Activated B cell treated with CpG ODN at 0.5 μM for 24 hours (primary cell): ENCODE measurements around the gene RTTN. TPM values are rescaled to one million over a fixed set of nuclear protein-coding genes. Genes with fewer than 3 reads are reported as not detected.

ENCODE experiments used
- ATAC-seq: fragments of 200-7000 bp; cut with Tn5 transposase; one replicate; pipeline ENCODE4 v1.10.0; 2021; ENCODE audit warnings: low read depth, mild to moderate bottlenecking, moderate library complexity
- CTCF ChIA-PET: fragments of 350-600 bp; sonication (Branson Sonifier 250); formaldehyde crosslinking; loops from one replicate; lab custom pipeline; 2021; ENCODE audit warnings: antibody characterized with exemption; lab: Charles Lee
- POLR2A ChIA-PET: fragments of 350-600 bp; sonication (Branson Sonifier 250); formaldehyde crosslinking; loops from one replicate; lab custom pipeline; 2021; ENCODE audit warnings: antibody characterized with exemption; lab: Charles Lee
- DNase-seq: peaks from one replicate; pipeline ENCODE4 v3.0.0; 2022
- H3K27ac Mint-ChIP-seq: one replicate; pipeline ENCODE4 v1.8.0; 2020; ENCODE audit warnings: mixed read lengths
- H3K27me3 Mint-ChIP-seq: one replicate; pipeline ENCODE4 v1.8.0; 2021; ENCODE audit warnings: mixed read lengths
- H3K36me3 Mint-ChIP-seq: one replicate; pipeline ENCODE4 v1.8.0; 2021; ENCODE audit warnings: low read depth, mixed read lengths
- H3K4me1 Mint-ChIP-seq: one replicate; pipeline ENCODE4 v1.8.0; 2021; ENCODE audit warnings: mixed read lengths
- H3K4me3 Mint-ChIP-seq: one replicate; pipeline ENCODE4 v1.8.0; 2020; ENCODE audit warnings: mild to moderate bottlenecking, mixed read lengths
- H3K9me3 Mint-ChIP-seq: one replicate; pipeline ENCODE4 v1.8.0; 2020; ENCODE audit warnings: mixed read lengths
- intact Hi-C: fragments of 100-400 bp; cut with micrococcal nuclease; formaldehyde crosslinking; loops from one replicate; pipeline ENCODE4 v1.15.1; 2024
- total RNA-seq: library from RNA; stranded (reverse); gene quantifications from 2 replicates; pipeline ENCODE4 v1.2.3, GENCODE V29; 2022
- TF ChIP-seq, protein P1 (sequence below): fragments of 200-600 bp; IDR thresholded peaks from one replicate; pipeline ENCODE4 v1.8.0; 2022; ENCODE audit warnings: antibody characterized with exemption, mild to moderate bottlenecking

RTTN gene
- total RNA-seq, 1 donor from 2014 or later: 25.9 TPM

DNA sequence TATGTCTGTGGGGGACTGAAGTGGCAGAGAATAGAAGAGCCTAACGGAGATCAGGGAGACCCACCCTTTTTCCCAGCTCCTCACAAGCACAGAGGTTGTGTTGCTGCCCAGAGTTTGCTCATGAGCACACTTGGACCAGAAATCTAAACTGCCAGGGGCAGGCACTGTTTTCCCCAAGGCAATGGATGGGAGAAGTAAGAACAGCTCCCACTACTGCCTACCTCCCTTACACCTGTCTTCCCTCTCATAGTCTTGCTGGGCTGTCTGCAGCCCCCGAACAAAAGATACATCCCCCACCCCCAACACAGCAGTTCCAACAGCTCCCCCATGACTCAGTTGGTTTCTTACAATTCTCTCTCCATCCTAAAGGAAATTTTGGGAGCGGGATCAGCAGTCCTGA, 209.7 kb downstream of the RTTN start:
- ChIA-PET POLR2A (no interaction called here), CTCF (no interaction called here)
- Mint-ChIP-seq H3K36me3 (peaks cover 54% of the 10 kb centered on the region), H3K9me3 (peaks cover 10% of the 10 kb centered on the region), H3K4me3 (no peak overlapping the region), H3K27me3 (no peaks in the 10 kb centered on the region), H3K4me1 (no peaks in the 10 kb centered on the region), H3K27ac (no peak overlapping the region)
- no peak for ATAC-seq
- TF ChIP-seq, protein P1, sequence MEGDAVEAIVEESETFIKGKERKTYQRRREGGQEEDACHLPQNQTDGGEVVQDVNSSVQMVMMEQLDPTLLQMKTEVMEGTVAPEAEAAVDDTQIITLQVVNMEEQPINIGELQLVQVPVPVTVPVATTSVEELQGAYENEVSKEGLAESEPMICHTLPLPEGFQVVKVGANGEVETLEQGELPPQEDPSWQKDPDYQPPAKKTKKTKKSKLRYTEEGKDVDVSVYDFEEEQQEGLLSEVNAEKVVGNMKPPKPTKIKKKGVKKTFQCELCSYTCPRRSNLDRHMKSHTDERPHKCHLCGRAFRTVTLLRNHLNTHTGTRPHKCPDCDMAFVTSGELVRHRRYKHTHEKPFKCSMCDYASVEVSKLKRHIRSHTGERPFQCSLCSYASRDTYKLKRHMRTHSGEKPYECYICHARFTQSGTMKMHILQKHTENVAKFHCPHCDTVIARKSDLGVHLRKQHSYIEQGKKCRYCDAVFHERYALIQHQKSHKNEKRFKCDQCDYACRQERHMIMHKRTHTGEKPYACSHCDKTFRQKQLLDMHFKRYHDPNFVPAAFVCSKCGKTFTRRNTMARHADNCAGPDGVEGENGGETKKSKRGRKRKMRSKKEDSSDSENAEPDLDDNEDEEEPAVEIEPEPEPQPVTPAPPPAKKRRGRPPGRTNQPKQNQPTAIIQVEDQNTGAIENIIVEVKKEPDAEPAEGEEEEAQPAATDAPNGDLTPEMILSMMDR: no peak
- no peak for DNase-seq
- intact Hi-C loops: no loop called here

DNA sequence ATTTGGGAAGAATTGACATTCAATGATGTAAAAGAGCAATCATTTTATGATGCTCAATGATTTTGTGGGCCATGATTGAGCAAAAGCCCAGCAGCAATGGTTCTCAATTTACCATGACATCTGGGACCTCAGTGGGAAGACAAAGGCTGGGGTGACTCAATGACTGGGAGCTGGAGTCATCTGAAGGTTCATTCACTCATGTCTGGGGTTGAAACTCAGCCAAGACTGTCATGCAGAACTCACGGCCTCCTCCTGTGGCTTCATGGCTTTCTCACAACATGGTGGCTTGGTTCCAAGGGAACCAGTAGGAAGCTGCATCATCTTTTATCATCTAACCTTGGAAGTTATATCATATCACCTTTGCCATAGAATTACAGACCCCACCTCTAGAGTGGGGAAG, 212.7 kb downstream of the RTTN start:
- DNase-seq (no peak), ATAC-seq (no peak)
- H3K4me3 Mint-ChIP-seq: no peak overlapping the region
- CTCF ChIA-PET: no interaction called here
- no peak overlapping the region for H3K27ac Mint-ChIP-seq
- H3K9me3 Mint-ChIP-seq: peaks cover 28% of the 10 kb centered on the region
- intact Hi-C loops: no loop called here
- POLR2A ChIA-PET: no interaction called here
- H3K4me1 Mint-ChIP-seq: no peaks in the 10 kb centered on the region
- H3K27me3 Mint-ChIP-seq: no peaks in the 10 kb centered on the region
- TF ChIP-seq, protein P1: no peak
- H3K36me3 Mint-ChIP-seq: peaks cover 62% of the 10 kb centered on the region

DNA sequence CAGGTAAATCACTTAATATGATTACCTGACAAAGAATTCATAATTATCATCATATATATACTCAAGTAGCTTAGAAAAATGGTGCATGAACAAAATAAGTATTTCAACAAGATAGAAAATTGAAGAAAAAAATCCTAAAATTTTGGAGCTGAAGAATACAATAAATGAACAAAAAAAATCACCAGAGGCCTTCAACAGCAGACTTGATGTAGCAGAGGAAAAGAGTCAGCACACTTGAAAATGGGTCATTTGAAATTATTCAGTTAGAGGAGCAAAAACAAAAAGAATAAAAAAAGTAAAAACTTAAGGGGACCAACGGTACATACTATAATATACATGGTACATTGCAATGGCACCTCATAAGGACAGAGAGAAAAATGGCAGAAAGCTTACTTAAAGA, 217.6 kb downstream of the RTTN start:
- intact Hi-C loops: no loop called here

DNA sequence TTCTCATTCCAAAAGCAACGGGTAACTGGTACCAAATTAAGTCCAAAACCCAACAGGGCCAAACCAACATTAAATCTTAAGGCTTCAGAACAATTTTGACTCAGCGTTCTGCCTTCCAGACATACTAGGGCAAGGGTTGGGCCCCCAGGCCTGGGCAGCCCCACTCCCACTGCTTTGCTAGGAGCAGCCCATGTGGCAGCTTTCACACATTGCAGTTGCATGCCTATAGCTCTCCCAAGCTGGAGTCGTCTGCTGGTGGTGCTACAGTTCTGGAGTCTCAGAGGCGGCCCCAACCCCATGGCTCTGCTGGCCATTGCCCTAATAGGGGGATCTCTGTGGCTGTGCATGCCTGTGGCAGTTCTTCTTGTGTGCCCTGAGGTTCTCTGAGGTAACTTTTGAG, 220.2 kb downstream of the RTTN start:
- CTCF ChIA-PET: no interaction called here
- ATAC-seq (no peak), DNase-seq (no peak)
- TF ChIP-seq, protein P1: no peak
- Mint-ChIP-seq H3K4me1 (peaks cover 4% of the 10 kb centered on the region), H3K27ac (no peak overlapping the region), H3K27me3 (no peaks in the 10 kb centered on the region), H3K36me3 (peaks cover 39% of the 10 kb centered on the region), H3K9me3 (peaks cover 26% of the 10 kb centered on the region), H3K4me3 (no peak overlapping the region)
- POLR2A ChIA-PET: no interaction called here
- intact Hi-C loops: no loop called here

More for the DNA sequence above, 217.6 kb downstream of the RTTN start:
- Mint-ChIP-seq H3K4me1 (no peaks in the 10 kb centered on the region), H3K27me3 (no peaks in the 10 kb centered on the region), H3K36me3 (peaks cover 55% of the 10 kb centered on the region), H3K9me3 (peaks cover 36% of the 10 kb centered on the region), H3K27ac (no peak overlapping the region), H3K4me3 (no peak overlapping the region)
- DNase-seq (no peak), ATAC-seq (no peak)
- POLR2A ChIA-PET: no interaction called here
- CTCF ChIA-PET: no interaction called here
- TF ChIP-seq, protein P1: no peak

DNA sequence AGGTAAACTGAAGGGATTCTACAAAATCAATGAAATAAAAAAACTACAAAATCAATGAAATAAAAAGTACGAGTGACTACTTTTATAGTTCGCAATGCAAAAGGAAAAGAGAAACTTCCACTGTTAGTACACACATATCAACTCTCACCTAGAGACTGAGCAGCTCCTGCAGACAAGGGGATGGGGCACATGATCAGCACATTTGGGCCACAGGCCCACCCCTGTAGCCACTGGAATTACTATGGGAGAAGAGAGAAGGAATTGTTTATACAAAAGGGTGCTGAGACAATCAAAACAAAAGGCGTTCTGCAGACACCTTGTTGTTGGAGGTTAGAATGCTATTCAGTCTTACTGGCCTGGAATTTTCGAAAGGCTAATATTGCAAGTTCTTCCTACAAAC, 223.1 kb downstream of the RTTN start:
- no peak for DNase-seq
- Mint-ChIP-seq H3K27me3 (no peaks in the 10 kb centered on the region), H3K9me3 (peaks cover 6% of the 10 kb centered on the region), H3K36me3 (peaks cover 15% of the 10 kb centered on the region), H3K4me1 (peaks cover 4% of the 10 kb centered on the region), H3K27ac (no peak overlapping the region), H3K4me3 (no peak overlapping the region)
- ChIA-PET CTCF (no interaction called here), POLR2A (no interaction called here)
- ATAC-seq: no peak
- intact Hi-C loops: no loop called here
- TF ChIP-seq, protein P1: no peak
